GM18867 (cell line): ENCODE measurements around the gene GRK1.
"Not testable (repeated sequence)": the region's sequence is repeated elsewhere in the genome, so short reads cannot be mapped to it uniquely, and the experiment has no call there.

ENCODE experiments used
- ATAC-seq: cut with Tn5 transposase; IDR thresholded peaks from one replicate; pipeline ENCODE4 v1.9.1; 2021; ENCODE audit warnings: mild to moderate bottlenecking, moderate library complexity; ENCODE audit not compliant: unreplicated experiment

GRK1 gene

DNA sequence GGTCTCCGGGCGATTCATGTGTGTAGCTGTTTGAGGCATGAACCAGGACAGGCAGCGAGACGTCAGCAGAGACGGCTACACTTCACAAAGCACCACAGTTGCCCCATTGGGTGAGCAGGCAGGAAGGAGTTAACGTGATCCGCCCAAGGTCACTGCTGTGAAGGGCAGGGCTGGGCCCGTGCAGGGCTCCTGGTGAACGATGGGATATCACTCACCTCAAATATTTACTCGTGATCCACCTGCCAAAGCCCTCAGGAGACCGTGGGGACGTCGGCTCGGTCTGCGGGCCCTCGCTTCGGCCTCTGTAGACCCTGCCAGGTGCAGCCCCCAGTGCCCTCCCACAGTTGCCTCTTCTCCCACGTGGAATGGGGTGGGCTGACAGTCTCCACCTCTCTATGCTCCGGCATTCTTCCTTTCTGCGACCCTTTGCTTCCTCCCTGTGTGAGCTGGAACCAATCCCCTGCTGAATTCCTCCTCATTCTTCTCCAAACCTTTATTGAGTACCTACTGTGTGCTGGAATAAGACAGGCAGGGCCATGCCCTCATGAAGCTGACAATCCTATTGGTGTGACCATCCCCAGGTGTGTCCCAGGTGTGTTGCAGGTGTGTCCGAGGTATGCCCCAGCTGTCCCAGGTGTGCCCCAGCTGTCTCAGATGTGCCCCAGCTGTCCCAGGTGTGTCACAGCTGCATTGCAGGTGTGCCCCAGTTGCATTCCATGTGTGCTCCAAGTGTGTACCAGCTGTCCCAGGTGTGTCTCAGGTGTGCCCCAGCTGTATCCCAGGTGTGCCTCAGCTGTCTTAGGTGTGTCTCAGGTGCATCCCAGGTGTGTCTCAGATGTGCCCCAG, 2.0 kb upstream of the GRK1 start:
- ATAC-seq: no peak

DNA sequence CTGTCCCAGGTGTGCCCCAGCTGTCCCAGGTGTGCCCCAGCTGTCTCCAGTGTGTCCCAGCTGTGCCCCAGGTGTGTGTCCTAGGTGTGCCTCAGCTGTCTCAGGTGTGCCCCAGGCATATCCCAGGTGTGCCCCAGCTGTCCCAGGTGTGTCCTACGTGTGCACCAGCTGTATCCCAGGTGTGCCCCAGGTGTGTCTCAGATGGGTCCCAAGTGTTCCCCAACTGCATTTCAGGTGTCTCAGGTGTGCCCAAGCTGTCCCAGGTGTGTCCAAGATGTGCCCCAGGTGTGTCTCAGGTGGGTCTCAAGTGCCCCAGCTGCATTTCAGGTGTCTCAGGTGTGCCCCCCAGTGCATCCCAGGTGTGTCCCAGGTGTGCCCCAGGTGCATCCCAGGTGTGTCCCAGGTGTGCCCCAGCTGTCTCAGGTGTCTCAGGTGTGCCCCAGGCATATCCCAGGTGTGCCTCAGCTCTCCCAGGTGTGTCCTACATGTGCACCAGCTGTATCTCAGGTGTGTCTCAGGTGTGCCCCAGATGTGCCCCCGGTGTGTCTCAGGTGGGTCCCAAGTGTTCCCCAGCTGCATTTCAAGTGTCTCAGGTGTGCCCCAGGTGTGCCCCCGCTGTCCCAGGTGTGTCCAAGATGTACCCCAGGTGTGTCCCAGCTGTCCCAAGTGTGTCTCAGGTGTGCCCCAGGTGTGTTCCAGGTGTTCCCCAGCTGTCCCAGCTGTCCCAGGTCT, 1.3 kb upstream of the GRK1 start:
- ATAC-seq: no peak

DNA sequence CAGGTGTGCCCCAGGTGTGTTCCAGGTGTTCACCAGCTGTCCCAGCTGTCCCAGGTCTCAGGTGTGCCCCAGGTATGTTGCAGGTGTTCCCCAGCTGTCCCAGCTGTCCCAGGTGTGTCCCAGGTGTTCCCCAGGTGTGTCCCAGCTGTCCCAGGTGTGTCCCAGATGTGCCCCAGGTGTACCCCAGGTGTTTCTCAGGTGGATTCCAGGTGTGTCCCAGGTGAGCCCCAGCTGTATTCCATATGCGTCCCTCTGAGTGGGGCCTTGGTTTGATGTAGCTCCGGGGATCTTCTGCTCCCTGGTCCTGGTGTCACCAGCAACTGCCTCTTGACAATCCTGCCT, 719 bp upstream of the GRK1 start:
- no peak for ATAC-seq

DNA sequence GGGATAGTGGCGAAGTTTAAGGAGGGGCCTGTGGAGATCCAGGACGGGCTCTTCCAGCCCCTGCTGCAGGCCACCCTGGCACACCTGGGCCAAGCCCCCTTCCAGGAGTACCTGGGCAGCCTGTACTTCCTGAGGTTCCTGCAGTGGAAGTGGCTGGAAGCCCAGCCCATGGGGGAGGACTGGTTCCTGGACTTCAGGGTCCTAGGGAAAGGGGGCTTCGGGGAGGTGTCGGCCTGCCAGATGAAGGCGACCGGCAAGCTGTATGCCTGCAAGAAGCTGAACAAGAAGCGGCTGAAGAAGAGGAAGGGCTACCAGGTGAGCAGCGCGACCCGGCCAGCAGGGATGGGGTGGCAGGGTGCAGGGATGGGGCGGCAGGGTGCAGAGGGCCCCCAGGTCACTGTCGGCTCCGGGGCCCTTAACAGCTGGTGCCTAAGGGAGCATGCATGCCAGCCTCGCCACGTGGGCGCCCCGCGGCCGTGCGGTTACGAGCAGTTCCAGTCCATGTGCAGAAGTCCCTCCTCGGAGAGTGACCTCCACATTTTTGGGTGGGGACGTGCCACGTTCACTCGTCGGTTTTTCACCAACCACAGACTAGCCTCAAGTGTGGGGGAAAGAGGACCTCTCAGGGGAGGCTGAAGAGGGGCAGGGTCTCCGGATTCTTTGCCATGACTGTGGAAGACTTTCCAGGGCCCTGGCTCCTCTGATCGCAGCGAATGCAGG, 912 bp downstream of the GRK1 start:
- no peak for ATAC-seq

DNA sequence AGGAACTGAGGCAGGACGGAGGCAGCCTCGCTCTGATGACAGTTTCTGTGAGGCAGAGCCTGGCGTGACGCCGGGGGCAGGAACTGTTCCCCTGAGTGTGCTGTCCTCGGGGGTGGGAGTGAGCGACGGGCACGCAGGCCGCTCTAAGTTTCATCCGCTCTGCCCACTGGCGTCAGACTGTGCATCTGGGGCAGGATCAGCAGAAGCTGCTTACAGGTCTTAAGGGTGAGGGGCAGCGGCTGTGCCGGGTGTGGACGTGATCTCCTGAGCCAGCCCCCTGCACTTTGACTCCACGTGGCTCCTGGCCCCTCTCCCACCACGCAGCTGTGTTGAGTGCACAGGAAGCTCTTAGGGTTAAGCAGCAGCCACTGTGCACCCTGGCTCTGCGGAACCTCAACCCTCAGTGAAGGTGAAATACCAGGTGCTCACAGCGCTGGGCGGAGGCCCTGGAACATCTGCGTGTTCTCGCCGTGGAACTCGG, 1.5 kb downstream of the GRK1 start:
- no peak for ATAC-seq

DNA sequence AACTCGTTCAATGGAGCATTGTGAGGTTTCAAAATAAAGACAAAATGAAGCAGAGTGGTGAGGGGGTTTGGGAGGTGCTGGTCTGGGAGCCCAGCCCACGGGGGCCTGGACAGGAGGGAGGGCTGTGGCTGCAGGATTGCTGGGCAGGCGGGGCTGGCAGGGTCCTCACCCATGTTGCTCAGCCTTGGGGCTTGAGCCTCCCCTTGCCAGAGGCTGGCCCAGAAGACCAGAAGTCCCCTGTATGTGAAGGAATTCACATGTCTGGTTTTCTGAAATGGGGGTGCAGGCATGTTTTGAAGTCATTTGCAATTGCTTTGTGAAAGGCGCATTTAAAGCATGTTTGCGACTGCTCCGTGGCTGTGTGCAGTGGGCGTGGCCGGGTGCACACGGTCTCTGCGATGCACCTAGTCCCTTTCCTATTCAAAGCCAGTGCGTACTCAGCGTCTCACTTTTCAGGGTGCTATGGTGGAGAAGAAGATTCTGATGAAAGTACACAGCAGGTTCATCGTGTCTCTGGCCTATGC, 2.3 kb downstream of the GRK1 start:
- ATAC-seq: no peak

DNA sequence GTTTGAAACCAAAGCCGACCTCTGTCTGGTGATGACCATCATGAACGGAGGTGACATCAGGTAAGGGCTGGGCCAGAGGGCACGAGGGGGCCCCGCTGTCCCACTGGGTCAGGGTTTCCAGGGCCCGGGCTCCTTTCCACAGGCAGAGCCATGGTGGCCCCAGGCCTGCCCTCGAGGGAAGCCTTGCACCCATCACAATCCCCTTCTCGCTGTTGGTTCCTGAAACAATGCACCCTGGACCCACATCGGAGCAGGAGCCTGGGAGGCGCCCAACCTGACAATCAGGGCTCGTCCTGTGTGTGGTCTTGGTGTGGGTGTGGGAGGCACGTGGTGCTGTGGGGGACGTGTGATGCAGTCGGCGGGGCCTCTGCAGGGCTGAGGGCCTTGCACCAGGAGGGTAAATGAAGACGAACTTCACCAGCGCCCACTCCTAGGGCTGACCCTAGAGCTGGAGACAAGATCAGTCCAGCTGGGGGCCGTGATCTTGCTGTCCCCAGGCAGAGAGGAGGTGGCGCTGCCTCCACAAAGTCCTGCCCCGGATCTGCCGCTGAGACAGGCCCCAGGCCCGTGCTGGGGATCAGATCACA, 2.8 kb downstream of the GRK1 start:
- no peak for ATAC-seq

DNA sequence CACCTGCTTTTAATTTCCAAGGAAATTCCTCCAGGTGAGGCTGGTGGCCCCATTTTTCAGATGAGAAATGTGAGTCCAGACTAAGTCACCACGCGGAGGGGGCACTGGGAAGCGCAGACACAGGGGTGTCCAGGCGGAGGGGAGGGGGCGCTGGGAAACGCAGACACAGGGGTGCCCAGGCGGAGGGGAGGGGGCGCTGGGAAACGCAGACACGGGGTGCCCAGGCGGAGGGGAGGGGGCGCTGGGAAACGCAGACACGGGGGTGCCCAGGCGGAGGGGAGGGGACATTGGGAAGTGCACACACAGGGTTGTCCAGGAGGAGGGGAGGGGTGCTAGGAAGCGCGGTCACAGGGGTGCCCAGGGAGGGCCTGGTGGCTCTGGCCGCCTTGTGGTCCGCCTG, 3.5 kb downstream of the GRK1 start:
- no peak for ATAC-seq

DNA sequence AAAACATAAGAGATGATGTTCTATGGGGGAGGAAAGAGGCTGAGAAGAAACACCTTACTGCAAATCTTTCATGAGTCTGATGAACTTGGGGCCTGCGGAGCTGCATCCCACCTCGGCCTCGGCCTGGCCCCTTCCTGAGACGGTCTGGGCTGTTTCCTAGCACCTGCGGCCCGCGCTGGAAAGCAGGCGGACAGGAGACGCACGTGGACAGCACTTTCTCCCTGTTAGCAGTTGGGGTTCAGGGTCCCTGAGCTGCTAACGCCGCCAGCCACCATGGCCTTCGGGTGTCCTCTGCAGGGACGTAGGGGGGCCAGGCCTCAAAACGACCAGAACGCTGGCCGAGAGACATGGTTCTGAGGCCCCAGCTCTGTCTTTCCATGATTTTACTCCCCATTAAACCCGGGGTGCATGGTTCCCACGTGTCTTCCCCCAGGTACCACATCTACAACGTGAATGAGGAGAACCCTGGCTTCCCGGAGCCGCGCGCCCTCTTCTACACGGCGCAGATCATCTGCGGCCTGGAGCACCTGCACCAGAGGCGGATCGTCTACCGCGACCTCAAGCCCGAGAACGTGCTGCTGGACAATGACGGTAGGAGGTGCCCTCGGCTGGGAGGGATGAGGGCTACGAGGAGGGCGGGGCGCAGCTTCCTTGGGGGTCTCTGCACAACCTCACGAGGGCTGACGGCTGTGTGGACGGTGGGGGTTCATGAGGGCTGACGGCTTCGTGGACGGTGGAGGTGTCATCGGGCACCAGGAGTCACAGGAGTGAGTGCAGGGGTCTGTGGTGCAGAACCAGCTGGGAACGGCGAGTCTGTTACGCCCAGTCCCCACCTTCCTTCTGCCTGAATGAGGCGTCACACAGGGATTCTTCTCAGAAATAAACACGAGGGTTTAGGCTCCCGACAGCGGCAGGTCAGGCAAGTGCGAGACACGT, 4.3 kb downstream of the GRK1 start:
- no peak for ATAC-seq

DNA sequence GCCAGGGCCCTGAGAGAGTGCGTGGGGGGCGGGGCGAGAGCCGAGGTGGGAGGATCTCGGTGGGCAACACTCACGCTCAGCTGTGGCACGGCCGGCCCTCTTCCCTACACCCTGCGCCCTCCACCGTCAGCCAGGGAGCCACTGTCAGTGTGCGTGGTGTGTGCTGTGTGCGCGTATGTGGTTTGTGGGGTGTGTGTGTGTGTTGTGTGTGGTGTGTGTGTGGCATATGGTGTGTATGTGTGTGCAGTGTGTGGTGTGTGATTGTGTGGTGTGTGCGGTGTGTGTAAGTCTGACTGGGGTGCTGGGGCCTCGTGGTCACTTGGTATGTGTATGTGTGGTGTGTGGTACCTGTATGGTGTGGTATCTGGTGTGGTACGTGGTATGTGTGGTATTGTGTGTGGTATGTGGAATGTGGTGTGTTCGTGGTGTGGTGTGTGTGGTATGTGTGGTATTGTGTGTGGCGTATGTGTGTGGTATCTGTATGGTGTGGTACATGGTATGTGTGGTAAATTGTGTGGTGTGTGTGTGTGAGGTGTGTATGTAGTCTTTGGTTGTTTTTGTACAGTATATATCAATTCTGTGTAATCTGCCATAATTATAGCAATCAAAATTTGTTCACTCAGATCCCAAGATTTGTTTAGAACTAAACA, 5.1 kb downstream of the GRK1 start:
- ATAC-seq: no peak

DNA sequence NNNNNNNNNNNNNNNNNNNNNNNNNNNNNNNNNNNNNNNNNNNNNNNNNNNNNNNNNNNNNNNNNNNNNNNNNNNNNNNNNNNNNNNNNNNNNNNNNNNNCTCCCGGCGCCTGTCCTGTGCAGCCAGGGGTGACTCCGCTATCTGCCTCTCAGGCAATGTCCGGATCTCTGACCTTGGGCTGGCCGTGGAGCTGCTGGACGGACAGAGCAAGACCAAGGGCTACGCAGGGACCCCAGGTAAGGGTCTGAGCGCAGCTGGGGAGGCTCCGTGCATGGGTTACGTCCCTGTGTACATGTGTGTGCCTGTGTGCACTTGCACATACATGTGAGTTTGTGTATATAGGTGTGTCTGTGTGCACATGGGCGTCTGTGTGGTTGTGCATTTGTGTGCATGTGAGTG, 55.9 kb downstream of the GRK1 start:
- no peak for ATAC-seq

DNA sequence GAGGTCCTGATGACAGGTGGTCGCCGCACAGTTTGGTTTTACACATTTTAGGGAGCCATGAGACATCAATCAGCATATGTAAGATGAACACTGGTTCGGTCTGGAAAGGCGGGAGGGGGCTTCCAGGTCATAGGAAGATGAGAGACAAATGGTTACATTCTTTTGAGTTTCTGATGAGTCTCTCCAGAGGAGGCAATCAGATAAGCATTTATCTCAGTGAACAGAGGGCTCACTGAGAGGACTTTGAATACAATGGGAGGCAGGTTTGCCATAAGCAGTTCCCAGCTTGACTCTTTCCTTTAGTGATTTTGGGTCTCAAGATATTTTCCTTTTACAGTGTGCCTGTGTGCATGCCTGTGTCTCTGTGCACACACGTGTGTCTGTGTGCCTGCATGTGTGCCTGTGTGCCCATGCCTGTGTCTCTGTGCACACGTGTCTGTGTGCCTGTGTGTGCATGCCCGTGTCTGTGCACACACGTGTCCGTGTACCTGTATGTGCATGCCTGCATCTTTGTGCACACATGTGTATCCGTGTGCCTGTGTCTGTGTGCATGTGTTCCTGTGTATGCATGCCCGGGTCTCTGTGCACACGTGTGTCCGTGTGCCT, 56.5 kb downstream of the GRK1 start:
- no peak for ATAC-seq

DNA sequence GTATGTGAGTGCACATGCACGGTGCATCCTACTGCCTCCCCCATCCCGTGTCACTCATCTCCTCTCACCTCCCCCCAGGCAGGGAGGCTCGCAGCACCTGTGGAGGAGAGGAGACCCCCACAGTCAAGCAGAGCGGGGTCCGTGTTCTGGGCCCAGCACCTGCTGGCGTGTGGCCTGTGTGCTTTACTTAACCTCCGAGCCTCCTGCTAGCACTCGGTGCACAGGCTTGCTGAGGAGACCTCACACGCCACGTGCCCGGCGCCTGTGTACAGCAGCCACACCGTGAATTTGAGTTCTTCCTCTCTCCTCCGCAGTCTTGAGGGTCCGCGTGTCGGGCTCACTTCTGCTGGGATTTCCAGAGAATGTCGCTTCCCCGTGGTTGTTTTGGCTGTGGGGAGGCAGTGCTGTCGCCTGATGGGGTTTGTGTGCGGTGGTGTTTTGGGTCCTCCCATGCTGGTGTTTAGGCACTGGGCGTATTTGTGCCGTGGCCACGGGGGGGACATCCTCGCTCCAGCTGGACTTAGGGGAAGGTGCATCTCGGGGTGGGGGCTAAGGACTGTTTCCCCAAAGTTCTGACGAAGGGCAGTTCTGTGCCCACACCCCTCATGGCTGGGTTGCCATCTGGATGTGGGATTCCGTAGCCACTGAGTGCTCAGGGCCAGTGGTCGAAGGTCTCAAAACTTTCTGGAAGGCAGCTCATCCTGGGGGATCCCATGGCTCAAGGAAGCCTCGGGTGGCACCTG, 57.2 kb downstream of the GRK1 start:
- ATAC-seq: no peak

DNA sequence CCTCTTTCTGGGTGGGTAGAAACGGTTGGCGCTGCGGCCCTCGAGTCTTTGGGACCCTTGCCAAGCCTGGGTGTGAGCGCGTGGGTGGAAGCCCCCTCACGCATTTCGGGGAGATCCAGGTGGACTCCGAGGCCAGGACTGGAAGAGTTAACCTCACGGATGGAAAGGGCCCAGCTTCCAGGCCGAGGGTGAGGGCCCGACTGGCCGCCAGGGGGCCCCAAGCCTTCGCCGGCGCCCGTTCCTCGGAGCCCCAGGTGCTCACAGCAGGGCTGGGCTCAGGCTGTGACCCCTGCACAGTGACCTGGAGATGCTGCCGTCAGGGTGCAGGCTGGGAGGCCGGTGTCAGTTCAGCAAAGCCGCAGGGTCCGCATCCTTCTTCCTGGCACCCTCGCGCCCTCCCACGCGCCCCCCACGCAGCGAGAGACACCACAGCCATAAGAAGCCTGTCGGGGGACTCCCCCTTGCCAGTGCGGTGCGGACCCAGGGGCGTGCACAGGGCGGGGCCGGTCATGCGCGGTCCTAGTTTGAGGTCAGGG, 57.8 kb downstream of the GRK1 start:
- ATAC-seq: peak; percentile 90

DNA sequence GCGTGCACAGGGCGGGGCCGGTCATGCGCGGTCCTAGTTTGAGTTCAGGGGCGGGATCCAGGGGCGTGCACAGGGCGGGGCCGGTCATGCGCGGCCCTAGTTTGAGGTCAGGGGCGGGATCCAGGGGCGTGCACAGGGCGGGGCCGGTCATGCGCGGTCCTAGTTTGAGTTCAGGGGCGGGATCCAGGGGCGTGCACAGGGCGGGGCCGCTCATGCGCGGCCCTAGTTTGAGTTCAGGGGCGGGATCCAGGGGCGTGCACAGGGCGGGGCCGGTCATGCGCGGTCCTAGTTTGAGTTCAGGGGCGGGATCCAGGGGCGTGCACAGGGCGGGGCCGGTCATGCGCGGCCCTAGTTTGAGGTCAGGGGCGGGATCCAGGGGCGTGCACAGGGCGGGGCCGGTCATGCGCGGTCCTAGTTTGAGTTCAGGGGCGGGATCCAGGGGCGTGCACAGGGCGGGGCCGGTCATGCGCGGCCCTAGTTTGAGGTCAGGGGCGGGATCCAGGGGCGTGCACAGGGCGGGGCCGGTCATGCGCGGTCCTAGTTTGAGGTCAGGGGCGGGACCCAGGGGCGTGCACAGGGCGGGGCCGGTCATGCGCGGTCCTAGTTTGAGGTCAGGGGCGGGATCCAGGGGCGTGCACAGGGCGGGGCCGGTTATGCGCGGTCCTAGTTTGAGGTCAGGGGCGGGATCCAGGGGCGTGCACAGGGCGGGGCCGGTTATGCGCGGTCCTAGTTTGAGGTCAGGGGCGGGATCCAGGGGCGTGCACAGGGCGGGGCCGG, 58.5 kb downstream of the GRK1 start:
- ATAC-seq: not testable (repeated sequence)

DNA sequence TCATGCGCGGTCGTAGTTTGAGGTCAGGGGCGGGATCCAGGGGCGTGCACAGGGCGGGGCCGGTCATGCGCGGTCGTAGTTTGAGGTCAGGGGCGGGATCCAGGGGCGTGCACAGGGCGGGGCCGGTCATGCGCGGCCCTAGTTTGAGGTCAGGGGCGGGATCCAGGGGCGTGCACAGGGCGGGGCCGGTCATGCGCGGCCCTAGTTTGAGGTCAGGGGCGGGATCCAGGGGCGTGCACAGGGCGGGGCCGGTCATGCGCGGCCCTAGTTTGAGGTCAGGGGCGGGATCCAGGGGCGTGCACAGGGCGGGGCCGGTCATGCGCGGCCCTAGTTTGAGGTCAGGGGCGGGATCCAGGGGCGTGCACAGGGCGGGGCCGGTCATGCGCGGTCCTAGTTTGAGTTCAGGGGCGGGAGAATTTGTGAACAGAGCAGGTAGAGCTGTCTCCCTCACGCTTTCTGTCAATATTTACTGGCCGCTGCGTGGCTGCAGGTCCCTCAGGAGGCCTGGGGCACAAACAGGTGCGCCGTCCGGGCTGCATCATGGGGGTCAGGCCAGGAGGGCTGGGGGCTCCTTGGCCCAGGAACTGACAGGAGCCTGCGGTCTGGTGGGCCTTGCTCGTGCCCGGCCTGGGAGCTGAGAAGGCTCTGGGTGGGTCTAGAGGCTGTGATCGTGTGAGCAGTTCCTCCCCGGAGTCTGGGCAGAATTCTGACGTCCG, 59.2 kb downstream of the GRK1 start:
- ATAC-seq: not testable (repeated sequence)

DNA sequence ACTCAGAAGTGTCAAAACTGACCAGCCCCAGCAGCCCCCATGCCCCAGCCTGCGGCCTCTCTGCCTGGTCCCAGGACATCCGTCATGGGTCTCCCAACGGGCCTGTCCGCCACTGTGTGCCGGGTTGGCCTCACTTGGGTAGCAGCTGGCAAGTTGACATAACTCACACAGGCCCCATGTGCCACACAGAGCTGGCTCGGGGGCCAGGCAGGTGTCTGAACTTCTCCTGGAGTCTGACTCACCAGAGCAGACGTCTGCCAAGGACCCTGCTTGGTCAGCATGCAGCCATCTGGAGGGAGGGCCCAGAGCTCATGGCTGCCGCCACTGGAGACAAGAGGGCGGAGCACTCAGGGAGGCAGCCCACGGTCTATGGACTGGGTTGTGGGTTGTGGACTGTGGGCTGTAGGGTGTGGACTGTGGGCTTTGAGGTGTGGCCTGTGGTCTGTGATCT, 60.0 kb downstream of the GRK1 start:
- no peak for ATAC-seq
